Ascending aorta (tissue), 2 donors: Measurements from ENCODE around the gene LRBA. TPM values are rescaled to one million over a fixed set of nuclear protein-coding genes. Genes with fewer than 3 reads are reported as not detected.

ENCODE experiments used
- DNase-seq, 2 donors: peaks; one replicate each; pipeline ENCODE4 v3.0.0-alpha.2; 2019; ENCODE audit warnings: low spot score in 2 of 2
- H3K27ac ChIP-seq, 2 donors: fragments of 200-600 bp; sonication (generic); one replicate each; pipeline ENCODE4 v1.5.1; 2016 to 2017; ENCODE audit warnings: mild to moderate bottlenecking in 1 of 2
- H3K27me3 ChIP-seq: fragments of 200-600 bp; sonication (generic); one replicate; pipeline ENCODE4 v1.5.1; 2017
- H3K36me3 ChIP-seq, 2 donors: fragments of 200-600 bp; sonication (generic); one replicate each; pipeline ENCODE4 v1.5.1; 2016
- H3K4me1 ChIP-seq, 2 donors: fragments of 200-600 bp; sonication (generic); one replicate each; pipeline ENCODE4 v1.5.1; 2016 to 2017; ENCODE audit warnings: mild to moderate bottlenecking in 1 of 2
- H3K4me3 ChIP-seq, 2 donors: fragments of 200-600 bp; sonication (generic); one replicate each; pipeline ENCODE4 v1.5.1; 2016 to 2017; ENCODE audit warnings: mild to moderate bottlenecking in 1 of 2
- H3K9me3 ChIP-seq, 2 donors: fragments of 200-600 bp; sonication (generic); one replicate each; pipeline ENCODE4 v1.5.1; 2016
- intact Hi-C: fragments of 100-400 bp; cut with DNase I; formaldehyde crosslinking; loops from one replicate; pipeline ENCODE4 v1.15.1; 2023
- total RNA-seq: library from RNA; depleted of rRNA; stranded (reverse); fragments of >200 nt; gene quantifications from one replicate; pipeline ENCODE4 v1.1.0, GENCODE V29; 2016
- TF ChIP-seq, protein P1 (sequence below), 3 experiments: fragments of 200-600 bp in 2 of 3; fragments of 450-650 bp in 1 of 3; sonication (generic) in 2 of 3; IDR thresholded peaks; one replicate each; pipeline ENCODE4 v1.5.1; 2016 to 2019; ENCODE audit warnings: antibody characterized with exemption in 3 of 3, mild to moderate bottlenecking in 1 of 3, moderate library complexity in 1 of 3

The LRBA gene
- total RNA-seq, 1 donor from 2014 or later = 15.2 TPM

DNA sequence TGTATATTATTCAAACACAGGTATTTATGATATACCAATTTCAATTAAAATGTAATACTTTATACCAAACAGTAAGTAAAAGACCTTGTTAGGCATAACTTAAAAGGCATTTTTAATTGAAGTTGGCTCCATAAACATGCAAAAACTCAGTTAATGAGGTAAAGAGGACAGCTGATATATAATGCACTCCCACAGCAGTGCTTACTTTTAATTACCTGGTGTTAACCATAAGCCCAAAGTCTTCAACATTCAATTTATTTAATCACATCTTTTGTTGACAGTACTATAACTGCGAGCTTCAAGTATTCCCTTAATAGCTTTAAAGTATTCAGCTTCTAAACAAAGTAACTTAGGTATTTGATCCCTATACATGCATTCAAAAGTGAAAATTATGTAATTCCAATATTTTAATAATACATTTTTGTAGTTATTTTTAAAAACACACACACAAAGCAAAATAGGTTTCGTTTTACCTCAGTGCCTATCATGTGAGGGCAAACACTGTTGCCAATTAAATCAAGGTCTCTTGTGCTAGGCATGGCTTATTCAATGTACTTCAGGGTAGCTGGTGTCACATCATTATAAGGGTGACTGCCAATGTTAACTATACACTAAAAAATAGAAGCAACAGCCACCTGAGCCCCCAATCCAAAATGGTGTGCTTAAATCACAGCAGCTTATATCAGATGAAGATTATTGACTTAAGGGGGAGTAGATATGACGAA lies 197.1 kb downstream of the LRBA start:
- no peaks in the 10 kb centered on the region for H3K36me3 ChIP-seq
- no peaks in the 10 kb centered on the region for H3K9me3 ChIP-seq
- TF ChIP-seq, protein P1, sequence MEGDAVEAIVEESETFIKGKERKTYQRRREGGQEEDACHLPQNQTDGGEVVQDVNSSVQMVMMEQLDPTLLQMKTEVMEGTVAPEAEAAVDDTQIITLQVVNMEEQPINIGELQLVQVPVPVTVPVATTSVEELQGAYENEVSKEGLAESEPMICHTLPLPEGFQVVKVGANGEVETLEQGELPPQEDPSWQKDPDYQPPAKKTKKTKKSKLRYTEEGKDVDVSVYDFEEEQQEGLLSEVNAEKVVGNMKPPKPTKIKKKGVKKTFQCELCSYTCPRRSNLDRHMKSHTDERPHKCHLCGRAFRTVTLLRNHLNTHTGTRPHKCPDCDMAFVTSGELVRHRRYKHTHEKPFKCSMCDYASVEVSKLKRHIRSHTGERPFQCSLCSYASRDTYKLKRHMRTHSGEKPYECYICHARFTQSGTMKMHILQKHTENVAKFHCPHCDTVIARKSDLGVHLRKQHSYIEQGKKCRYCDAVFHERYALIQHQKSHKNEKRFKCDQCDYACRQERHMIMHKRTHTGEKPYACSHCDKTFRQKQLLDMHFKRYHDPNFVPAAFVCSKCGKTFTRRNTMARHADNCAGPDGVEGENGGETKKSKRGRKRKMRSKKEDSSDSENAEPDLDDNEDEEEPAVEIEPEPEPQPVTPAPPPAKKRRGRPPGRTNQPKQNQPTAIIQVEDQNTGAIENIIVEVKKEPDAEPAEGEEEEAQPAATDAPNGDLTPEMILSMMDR (IDR thresholded peaks at IDR 0.05) = no peak
- no peak for DNase-seq
- intact Hi-C loops = no loop called here
- no peak overlapping the region for H3K4me3 ChIP-seq
- no peaks in the 10 kb centered on the region for H3K4me1 ChIP-seq
- H3K27me3 ChIP-seq = no peaks in the 10 kb centered on the region
- no peak overlapping the region for H3K27ac ChIP-seq

GRCh38 chr4:150817017-150817416 lies 198.1 kb downstream of the LRBA start:
- Histone ChIP-seq H3K36me3 (no peaks in the 10 kb centered on the region), H3K27me3 (no peaks in the 10 kb centered on the region), H3K27ac (no peak overlapping the region), H3K4me1 (no peaks in the 10 kb centered on the region), H3K9me3 (no peaks in the 10 kb centered on the region), H3K4me3 (no peak overlapping the region)
- no peak for DNase-seq
- TF ChIP-seq, protein P1 (IDR thresholded peaks at IDR 0.05) = no peak
- intact Hi-C loops = no loop called here

- intact Hi-C loops = no loop called here
- Histone ChIP-seq H3K4me3 (no peak overlapping the region), H3K4me1 (no peaks in the 10 kb centered on the region), H3K27me3 (no peaks in the 10 kb centered on the region), H3K9me3 (no peaks in the 10 kb centered on the region), H3K27ac (no peak overlapping the region), H3K36me3 (no peaks in the 10 kb centered on the region)
- TF ChIP-seq, protein P1 (IDR thresholded peaks at IDR 0.05) = no peak
- no peak for DNase-seq
Measured at GRCh38 chr4:150816491-150816890, 198.6 kb downstream of the LRBA start.

DNA sequence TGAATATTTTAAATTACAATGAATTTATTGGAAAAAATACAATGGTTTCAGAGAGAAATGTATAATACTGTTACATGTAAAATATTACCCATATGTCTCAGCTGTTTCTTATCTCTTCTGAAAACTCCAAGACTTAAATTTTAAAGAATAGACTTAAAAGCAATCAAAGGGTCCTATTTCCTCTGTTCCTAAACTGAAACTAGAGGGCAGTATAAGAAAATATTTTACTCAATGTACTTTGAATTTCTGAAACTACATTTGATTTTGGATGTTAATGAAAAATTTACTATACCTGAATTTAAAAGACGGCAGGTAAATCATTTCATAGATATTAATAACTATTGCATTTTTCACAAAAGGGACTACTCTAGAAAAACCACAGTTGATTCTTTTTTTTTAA lies 200.2 kb downstream of the LRBA start:
- Histone ChIP-seq H3K9me3 (no peaks in the 10 kb centered on the region), H3K27ac (no peak overlapping the region), H3K4me1 (no peaks in the 10 kb centered on the region), H3K27me3 (no peaks in the 10 kb centered on the region), H3K4me3 (no peak overlapping the region), H3K36me3 (no peaks in the 10 kb centered on the region)
- no peak for DNase-seq
- intact Hi-C loops = no loop called here
- TF ChIP-seq, protein P1 (IDR thresholded peaks at IDR 0.05) = no peak

- H3K36me3 ChIP-seq = no peaks in the 10 kb centered on the region
- H3K27ac ChIP-seq = no peak overlapping the region
- TF ChIP-seq, protein P1 (IDR thresholded peaks at IDR 0.05) = no peak
- H3K9me3 ChIP-seq = no peaks in the 10 kb centered on the region
- H3K4me1 ChIP-seq = no peaks in the 10 kb centered on the region
- intact Hi-C loops = no loop called here
- no peak overlapping the region for H3K4me3 ChIP-seq
- no peaks in the 10 kb centered on the region for H3K27me3 ChIP-seq
- DNase-seq = no peak
Measured at GRCh38 chr4:150805183-150806025, 209.7 kb downstream of the LRBA start.
